WERI-Rb-1 (cell line): ENCODE results near the gene PGAM5.

Source experiments
- DNase-seq: peaks from one replicate; pipeline ENCODE4 v3.0.0-alpha.2; 2020
- H3K27ac ChIP-seq: fragments of 250-450 bp; sonication (Bioruptor Pico); 2 replicates; pipeline ENCODE4 v1.5.1; 2020; ENCODE audit warnings: mild to moderate bottlenecking, moderate library complexity
- H3K27me3 ChIP-seq: fragments of 250-450 bp; sonication (Bioruptor Pico); 2 replicates; pipeline ENCODE4 v1.5.1; 2021; ENCODE audit warnings: mild to moderate bottlenecking, low read depth, moderate library complexity; ENCODE audit not compliant: insufficient read depth, severe bottlenecking
- H3K36me3 ChIP-seq: fragments of 250-450 bp; sonication (Bioruptor Pico); 2 replicates; pipeline ENCODE4 v1.5.1; 2020; ENCODE audit warnings: mild to moderate bottlenecking, moderate library complexity
- H3K4me3 ChIP-seq: 2 replicates; pipeline ENCODE4 v1.5.1; 2011; ENCODE audit warnings: low read depth, mild to moderate bottlenecking, control low read depth, low read length
- H3K9me3 ChIP-seq: fragments of 250-450 bp; sonication (Bioruptor Pico); 2 replicates; pipeline ENCODE4 v1.5.1; 2021; ENCODE audit warnings: mild to moderate bottlenecking, moderate library complexity; ENCODE audit not compliant: severe bottlenecking
- CTCF ChIP-seq: IDR thresholded peaks from 2 replicates; pipeline ENCODE4 v1.5.1; 2011; ENCODE audit warnings: low read depth, mild to moderate bottlenecking, control low read depth, inconsistent platforms, low read length

The PGAM5 gene

DNA sequence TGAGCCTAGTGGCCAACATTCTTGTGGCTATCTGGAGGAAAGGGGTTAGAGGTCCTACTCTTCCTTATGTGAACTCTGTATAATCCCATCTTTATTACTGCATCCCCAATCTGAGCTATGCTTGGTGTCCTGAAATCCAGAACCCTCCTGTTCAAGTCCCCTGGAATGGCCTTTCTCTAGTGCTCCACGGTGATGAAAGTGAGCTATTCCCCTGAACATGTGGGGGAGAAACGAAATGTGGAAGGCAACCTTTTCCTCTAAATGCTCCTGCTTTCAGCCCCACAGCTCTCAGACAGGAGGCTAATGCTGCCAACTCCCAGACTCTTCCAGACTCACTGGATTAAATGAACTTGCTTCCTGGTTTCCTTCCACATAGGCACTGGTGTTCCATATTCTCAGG is 2.5 kb upstream of the PGAM5 start:
- Histone ChIP-seq H3K27ac (no peak overlapping the region), H3K9me3 (no peaks in the 10 kb centered on the region), H3K36me3 (peaks cover 43% of the 10 kb centered on the region), H3K27me3 (no peaks in the 10 kb centered on the region), H3K4me3 (no peak overlapping the region)
- no peak for DNase-seq
- no peak for TF ChIP-seq CTCF

DNA sequence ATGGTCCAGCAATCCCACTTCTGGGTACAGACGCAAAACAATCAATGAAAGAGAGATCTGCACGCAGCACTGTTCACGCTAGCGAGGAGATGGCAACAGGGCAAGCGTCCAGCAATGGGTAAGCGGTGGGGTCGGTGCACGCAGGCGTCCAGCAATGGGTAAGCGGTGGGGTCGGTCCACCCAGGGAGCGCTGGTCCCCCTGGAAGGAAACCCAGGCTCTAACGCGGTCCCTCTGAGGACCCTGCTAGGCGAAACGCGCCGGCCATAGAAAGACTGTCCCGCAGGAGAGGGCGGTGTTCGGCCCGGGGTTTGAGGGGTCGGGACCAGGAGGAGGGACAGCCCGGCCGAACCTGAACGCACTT is 618 bp upstream of the PGAM5 start:
- peaks cover 47% of the 10 kb centered on the region for H3K36me3 ChIP-seq
- peak overlapping the region; percentile 80 for H3K27ac ChIP-seq
- H3K27me3 ChIP-seq: no peaks in the 10 kb centered on the region
- peak overlapping the region; percentile 94 for H3K4me3 ChIP-seq
- no peak for DNase-seq
- H3K9me3 ChIP-seq: no peaks in the 10 kb centered on the region
- TF ChIP-seq CTCF: no peak

DNA sequence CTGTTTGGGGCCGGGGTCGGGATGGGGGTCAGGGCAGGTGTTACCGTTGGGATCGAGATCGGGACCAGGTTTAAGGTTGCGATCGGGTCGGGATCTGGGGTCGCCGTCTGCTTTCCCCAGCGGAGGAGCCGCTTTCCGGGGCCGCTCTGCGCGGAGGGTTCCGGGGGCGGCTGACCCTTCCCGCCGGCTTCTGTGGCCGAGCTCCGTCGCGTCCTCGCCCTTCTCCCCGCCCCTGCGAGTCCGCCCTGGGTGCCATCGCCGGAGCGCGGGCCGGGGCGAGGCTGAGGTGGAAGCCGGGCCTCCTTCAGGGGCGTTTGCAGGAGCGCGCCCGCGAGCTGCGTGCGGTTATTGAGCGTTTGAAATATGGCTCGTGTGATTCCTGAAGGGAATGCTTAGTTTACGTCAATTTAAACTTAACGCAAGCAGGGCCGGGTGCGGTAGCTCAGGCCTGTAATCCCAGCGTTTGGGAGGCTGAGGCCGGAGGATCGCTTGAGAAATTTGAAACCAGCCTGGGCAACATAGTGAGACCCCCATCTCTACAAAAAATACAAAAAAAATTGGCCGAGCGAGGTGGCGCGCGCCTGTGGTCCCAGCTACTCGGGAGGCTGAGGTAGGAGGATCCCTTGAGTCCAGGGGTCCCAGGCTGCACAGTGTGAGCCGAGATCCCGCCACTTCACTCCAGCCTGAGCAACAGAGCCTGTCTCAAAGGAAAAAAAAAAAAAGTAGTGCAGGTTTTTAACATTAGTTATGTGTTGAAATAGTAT is 620 bp downstream of the PGAM5 start:
- no peaks in the 10 kb centered on the region for H3K27me3 ChIP-seq
- peak overlapping the region; percentile 80 for H3K27ac ChIP-seq
- H3K4me3 ChIP-seq: peak overlapping the region; percentile 94
- peak; percentile 24 for DNase-seq
- TF ChIP-seq CTCF: no peak
- peaks cover 55% of the 10 kb centered on the region for H3K36me3 ChIP-seq
- H3K9me3 ChIP-seq: no peaks in the 10 kb centered on the region

DNA sequence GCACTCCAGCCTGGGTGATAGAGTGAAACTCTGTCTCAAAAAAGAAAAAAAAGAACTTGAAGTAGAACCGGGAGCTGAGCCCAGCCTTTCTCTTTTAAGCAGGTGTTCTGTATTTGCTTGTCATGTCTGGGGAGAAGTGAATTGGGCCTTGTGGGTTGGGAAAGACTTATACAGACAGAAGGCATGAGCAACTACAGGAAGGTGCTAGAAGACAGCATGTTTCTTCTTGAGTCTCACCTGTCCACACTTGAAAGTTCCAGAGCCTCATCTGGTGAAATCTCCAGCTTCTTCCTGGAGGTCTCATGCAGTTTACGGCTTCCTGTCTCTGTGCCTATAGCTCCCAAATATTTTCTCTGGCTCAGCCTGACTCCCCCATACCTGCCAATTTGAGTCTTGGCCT is 2.5 kb downstream of the PGAM5 start:
- no peak overlapping the region for H3K4me3 ChIP-seq
- peaks cover 65% of the 10 kb centered on the region for H3K36me3 ChIP-seq
- no peak overlapping the region for H3K27ac ChIP-seq
- H3K9me3 ChIP-seq: no peaks in the 10 kb centered on the region
- no peak for DNase-seq
- H3K27me3 ChIP-seq: no peaks in the 10 kb centered on the region
- no peak for TF ChIP-seq CTCF

DNA sequence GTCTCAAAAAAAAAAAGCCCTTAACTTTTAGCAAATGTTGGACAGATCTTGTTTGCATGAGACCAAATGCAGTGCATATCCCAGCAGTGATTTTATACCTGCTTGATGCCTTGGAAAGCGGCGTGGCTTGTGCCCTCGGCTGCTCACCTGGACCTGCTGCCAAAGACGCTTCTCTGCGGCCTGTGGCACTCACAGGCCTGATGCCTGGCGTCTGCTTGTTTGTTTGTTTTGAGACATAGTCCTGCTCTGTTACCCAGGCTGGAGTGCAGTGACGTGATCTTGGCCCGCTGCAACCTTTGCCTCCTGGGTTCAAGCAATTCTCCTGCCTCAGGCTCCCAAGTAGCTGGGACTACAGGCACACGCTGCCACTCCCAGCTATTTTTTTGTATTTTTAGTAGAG is 5.2 kb downstream of the PGAM5 start:
- no peak for DNase-seq
- H3K4me3 ChIP-seq: no peak overlapping the region
- peaks cover 73% of the 10 kb centered on the region for H3K36me3 ChIP-seq
- H3K27ac ChIP-seq: no peak overlapping the region
- H3K9me3 ChIP-seq: no peaks in the 10 kb centered on the region
- no peaks in the 10 kb centered on the region for H3K27me3 ChIP-seq
- no peak for TF ChIP-seq CTCF

GRCh38 chr12:132716356-132716755 is 5.7 kb downstream of the PGAM5 start:
- H3K36me3 ChIP-seq: peaks cover 78% of the 10 kb centered on the region
- TF ChIP-seq CTCF: no peak
- no peak overlapping the region for H3K4me3 ChIP-seq
- H3K27me3 ChIP-seq: no peaks in the 10 kb centered on the region
- no peaks in the 10 kb centered on the region for H3K9me3 ChIP-seq
- no peak for DNase-seq
- no peak overlapping the region for H3K27ac ChIP-seq
